A673 (cell line): ENCODE results near the gene LHFPL2. TPM values are rescaled to one million over a fixed set of nuclear protein-coding genes. Genes with fewer than 3 reads are reported as not detected.

Source experiments
- BruUV-seq: library from RNA; stranded (reverse); fragments of 400-500 nt; replicated peaks from 2 replicates; lab custom pipeline; 2021; lab: Mats Ljungman, UMichigan
- CTCF ChIA-PET: fragments of 300-600 bp; sonication (Branson Sonifier 250); formaldehyde crosslinking; loops from one replicate; lab custom pipeline; 2022; ENCODE audit warnings: antibody characterized with exemption; lab: Charles Lee
- POLR2A ChIA-PET: fragments of 300-600 bp; sonication (Branson Sonifier 250); formaldehyde crosslinking; loops from one replicate; lab custom pipeline; 2022; ENCODE audit warnings: antibody characterized with exemption; ENCODE audit not compliant: low non-redundant PET; lab: Charles Lee
- DNase-seq: peaks from one replicate; pipeline ENCODE4 v3.0.0-alpha.2; 2015; ENCODE audit warnings: low spot score
- H3K27ac ChIP-seq: fragments of 200-600 bp; sonication (generic); 2 replicates; pipeline ENCODE4 v1.5.1; 2016; ENCODE audit warnings: mixed run types, low read depth, mild to moderate bottlenecking, mixed read lengths, antibody characterized with exemption, low read length; ENCODE audit not compliant: poor library complexity, severe bottlenecking
- H3K27me3 ChIP-seq: fragments of 200-600 bp; sonication (generic); replicated peaks from 2 replicates; pipeline ENCODE4 v1.6.1; 2017; ENCODE audit warnings: mixed run types, low read depth, mild to moderate bottlenecking, mixed read lengths, antibody characterized with exemption, low read length; ENCODE audit not compliant: insufficient read depth, poor library complexity
- H3K36me3 ChIP-seq: fragments of 200-600 bp; sonication (generic); 2 replicates; pipeline ENCODE4 v1.6.1; 2016; ENCODE audit warnings: mixed run types, mild to moderate bottlenecking, mixed read lengths, antibody characterized with exemption, low read length; ENCODE audit not compliant: insufficient read depth, poor library complexity, severe bottlenecking
- H3K4me1 ChIP-seq: fragments of 200-600 bp; sonication (generic); 2 replicates; pipeline ENCODE4 v1.6.1; 2017; ENCODE audit warnings: mixed run types, mild to moderate bottlenecking, mixed read lengths, antibody characterized with exemption, low read length; ENCODE audit not compliant: insufficient read depth, poor library complexity, severe bottlenecking
- H3K4me3 ChIP-seq: fragments of 200-600 bp; sonication (generic); 2 replicates; pipeline ENCODE4 v1.5.1; 2016; ENCODE audit warnings: low read depth, mixed run types, mild to moderate bottlenecking, mixed read lengths, low read length; ENCODE audit not compliant: poor library complexity, severe bottlenecking
- H3K9me3 ChIP-seq: fragments of 200-600 bp; sonication (generic); 2 replicates; pipeline ENCODE4 v1.6.1; 2016; ENCODE audit warnings: mixed run types, low read depth, mild to moderate bottlenecking, mixed read lengths, antibody characterized with exemption, low read length; ENCODE audit not compliant: poor library complexity, severe bottlenecking
- EZH2 ChIP-seq: fragments of 200-600 bp; sonication (generic); IDR thresholded peaks from 2 replicates; pipeline ENCODE4 v1.6.1; 2017; ENCODE audit warnings: borderline replicate concordance, low read depth, mild to moderate bottlenecking, mixed read lengths, antibody characterized with exemption, low read length; ENCODE audit not compliant: poor library complexity, severe bottlenecking
- intact Hi-C: fragments of 100-400 bp; cut with micrococcal nuclease; formaldehyde crosslinking; loops from one replicate; pipeline ENCODE4 v1.10.0; 2022; ENCODE audit not compliant: unreplicated experiment
- total RNA-seq: library from RNA; stranded (reverse); gene quantifications from 2 replicates; pipeline ENCODE4 v1.2.3, GENCODE V29; 2021
- TF ChIP-seq, protein P1 (sequence below): fragments of 300-800, 200-600 bp; sonication (generic); conservative IDR thresholded peaks from 2 replicates; pipeline ENCODE4 v1.5.1; 2017; ENCODE audit warnings: low read depth, mild to moderate bottlenecking, antibody characterized with exemption, low read length, moderate library complexity, mixed read lengths

The LHFPL2 gene
- total RNA-seq, 1 experiment from 2014 or later = 6.2 TPM

DNA sequence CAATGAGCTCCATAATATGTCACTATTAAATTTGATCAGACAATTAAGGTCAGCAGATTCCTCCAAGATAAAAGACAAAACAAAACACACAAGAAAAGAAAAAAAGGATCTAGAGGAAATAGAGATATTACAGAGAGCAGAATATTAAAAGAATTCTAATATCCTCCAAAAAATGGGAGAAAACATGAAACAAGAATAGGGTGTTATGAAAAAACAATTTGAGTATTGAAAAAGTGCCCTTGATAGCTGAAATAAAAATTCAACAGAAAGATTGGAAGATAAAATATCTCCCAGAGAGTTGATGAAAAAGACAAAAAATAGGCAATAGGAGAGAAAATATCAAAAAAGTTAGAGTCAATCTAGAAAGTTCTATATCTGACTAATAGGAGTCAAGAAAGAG, 44.8 kb upstream of the LHFPL2 start:
- POLR2A ChIA-PET = no interaction called here
- H3K36me3 ChIP-seq = no peaks in the 10 kb centered on the region
- H3K27ac ChIP-seq = no peak overlapping the region
- peaks cover 3% of the 10 kb centered on the region for H3K9me3 ChIP-seq
- no peaks in the 10 kb centered on the region for H3K27me3 ChIP-seq
- no TSS peak for BruUV-seq
- DNase-seq = no peak
- H3K4me3 ChIP-seq = no peak overlapping the region
- CTCF ChIA-PET = no interaction called here
- intact Hi-C loops = no loop called here
- TF ChIP-seq, protein P1, sequence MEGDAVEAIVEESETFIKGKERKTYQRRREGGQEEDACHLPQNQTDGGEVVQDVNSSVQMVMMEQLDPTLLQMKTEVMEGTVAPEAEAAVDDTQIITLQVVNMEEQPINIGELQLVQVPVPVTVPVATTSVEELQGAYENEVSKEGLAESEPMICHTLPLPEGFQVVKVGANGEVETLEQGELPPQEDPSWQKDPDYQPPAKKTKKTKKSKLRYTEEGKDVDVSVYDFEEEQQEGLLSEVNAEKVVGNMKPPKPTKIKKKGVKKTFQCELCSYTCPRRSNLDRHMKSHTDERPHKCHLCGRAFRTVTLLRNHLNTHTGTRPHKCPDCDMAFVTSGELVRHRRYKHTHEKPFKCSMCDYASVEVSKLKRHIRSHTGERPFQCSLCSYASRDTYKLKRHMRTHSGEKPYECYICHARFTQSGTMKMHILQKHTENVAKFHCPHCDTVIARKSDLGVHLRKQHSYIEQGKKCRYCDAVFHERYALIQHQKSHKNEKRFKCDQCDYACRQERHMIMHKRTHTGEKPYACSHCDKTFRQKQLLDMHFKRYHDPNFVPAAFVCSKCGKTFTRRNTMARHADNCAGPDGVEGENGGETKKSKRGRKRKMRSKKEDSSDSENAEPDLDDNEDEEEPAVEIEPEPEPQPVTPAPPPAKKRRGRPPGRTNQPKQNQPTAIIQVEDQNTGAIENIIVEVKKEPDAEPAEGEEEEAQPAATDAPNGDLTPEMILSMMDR = no peak
- no peak for TF ChIP-seq EZH2
- H3K4me1 ChIP-seq = no peaks in the 10 kb centered on the region

DNA sequence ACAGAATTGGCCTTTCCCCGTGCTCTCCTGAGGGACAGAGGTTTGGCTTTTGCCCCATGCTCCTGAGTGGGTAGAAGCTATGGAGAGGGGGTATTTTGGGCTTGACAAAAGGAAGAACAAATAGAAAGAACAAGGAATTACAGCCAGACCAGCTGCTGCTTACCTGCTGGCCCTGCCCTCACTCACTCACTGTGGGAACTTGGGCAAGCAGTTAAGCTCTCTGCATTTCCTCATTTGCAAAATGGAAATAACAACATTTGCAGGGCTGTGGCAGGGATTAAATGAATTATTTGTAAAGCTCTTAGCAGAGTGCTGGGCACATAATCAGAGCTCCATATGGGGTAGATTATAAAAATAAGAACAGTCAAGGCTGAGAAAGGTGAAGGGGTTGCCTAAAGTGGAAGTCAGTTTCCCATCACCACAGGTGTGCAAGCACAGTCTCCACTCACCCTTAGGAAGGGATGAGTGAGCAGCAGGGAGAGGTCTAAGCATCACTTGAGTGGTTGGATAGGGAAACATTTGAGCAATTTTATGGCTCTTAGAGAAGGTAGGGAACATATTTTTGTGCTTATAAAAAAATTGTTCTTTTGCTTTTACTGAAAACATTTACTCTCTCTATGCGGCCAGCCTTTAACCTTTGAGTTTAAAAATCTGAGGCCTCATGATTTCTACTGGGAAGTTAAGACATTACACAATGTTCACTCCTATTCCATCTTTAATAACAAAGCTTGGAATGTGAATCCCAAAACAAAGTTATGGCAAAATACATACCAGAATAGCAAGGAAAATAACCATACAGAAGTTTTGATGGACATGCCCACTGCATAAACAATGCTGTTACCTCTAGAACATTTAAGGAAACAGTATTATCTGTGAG, 42.8 kb upstream of the LHFPL2 start:
- no peaks in the 10 kb centered on the region for H3K36me3 ChIP-seq
- POLR2A ChIA-PET = no interaction called here
- H3K27ac ChIP-seq = no peak overlapping the region
- BruUV-seq = no TSS peak
- intact Hi-C loops = no loop called here
- no peak overlapping the region for H3K4me3 ChIP-seq
- H3K27me3 ChIP-seq = no peaks in the 10 kb centered on the region
- no peak for DNase-seq
- TF ChIP-seq EZH2 = no peak
- TF ChIP-seq, protein P1 = no peak
- no peaks in the 10 kb centered on the region for H3K4me1 ChIP-seq
- CTCF ChIA-PET = no interaction called here
- H3K9me3 ChIP-seq = peaks cover 3% of the 10 kb centered on the region

DNA sequence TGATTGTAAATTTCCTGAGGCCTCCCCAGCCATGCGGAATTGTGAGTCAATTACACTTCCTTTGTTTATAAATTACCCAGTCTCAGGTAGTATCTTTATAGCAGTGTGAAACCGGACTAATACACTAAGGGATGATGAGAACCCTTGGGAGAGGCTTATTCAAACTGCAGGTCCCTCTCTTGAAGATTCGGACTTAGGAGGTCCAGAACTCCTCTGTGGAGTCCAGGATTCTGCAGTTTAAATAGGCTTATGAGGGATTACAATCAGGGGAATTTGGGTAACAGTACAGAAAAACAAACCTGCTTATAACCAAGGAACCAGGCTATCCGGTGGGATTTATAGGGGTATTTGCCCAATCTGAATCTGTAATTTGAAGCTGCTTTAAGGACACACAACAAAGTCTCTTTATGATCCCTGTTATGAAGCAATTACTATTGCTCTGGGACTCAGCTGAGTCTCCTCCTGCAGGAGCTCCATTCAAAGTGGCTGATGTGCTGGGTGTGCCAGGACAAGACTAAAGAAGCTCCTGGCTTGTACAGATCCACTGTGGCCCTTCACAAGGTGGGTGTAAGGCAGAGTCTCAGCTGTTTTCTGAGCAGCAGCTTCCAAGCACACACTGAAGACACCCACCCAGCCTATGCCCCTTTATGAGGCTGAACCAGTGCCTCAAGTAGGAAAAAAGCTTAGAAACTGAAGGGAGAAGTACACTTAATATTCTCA, 41.8 kb upstream of the LHFPL2 start:
- no TSS peak for BruUV-seq

More for the DNA sequence above, 41.8 kb upstream of the LHFPL2 start:
- peaks cover 3% of the 10 kb centered on the region for H3K9me3 ChIP-seq
- no peak overlapping the region for H3K4me3 ChIP-seq
- ChIA-PET POLR2A (no interaction called here), CTCF (no interaction called here)
- no peaks in the 10 kb centered on the region for H3K27me3 ChIP-seq
- no peaks in the 10 kb centered on the region for H3K4me1 ChIP-seq
- no peak for TF ChIP-seq EZH2
- TF ChIP-seq, protein P1 = no peak
- H3K36me3 ChIP-seq = no peaks in the 10 kb centered on the region
- H3K27ac ChIP-seq = no peak overlapping the region
- DNase-seq = no peak
- intact Hi-C loops = no loop called here
